GM19468 (cell line): Measurements from ENCODE around the gene ZNF652.
"Not testable (repeated sequence)": the region's sequence is repeated elsewhere in the genome, so short reads cannot be mapped to it uniquely, and the experiment has no call there.

Experiments used
- ATAC-seq: cut with Tn5 transposase; IDR thresholded peaks from one replicate; pipeline ENCODE4 v1.9.1; 2021; ENCODE audit warnings: mild to moderate bottlenecking, moderate library complexity, moderate number of reproducible peaks; ENCODE audit not compliant: unreplicated experiment; ENCODE audit errors: extremely low read depth

ZNF652 gene

DNA sequence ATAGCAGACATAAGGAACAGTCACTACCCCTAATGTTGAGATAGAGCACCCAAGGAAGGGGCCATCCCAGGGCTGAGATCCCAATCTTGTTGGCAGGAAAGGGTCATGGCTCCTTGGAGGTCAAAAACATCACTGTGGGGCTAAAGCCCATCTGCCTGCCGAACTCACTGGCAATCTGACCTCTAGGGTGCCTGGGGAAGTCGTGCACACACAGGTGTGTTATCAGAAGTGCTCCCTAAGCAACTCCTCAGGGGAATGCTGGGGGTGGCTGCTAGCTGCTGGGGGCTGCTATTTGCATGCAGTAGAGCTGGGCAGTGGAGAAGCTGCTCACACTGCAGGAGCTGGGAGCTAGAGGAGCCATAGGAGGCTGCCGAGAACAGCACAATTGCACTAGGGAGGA lies 84.0 kb downstream of the ZNF652 start:
- ATAC-seq: no peak

DNA sequence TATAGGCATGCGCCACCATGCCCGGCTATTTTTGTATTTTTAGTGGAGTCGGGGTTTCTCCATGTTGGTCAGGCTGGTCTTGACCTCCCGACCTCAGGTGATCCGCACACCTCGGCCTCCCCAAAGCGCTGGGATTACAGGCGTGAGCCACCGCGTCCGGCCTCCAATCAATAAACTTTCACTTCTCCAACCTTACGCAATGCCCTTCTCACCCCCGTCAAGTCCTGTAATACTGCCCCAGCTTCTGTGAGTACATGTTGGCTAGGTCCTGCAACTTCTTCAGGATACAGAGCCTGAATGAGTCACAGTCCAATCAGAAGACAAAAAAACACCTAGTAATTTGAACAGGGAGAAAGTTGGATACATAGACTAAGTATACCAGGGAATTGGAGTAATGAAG lies 84.4 kb downstream of the ZNF652 start:
- no peak for ATAC-seq

GRCh38 chr17:49275981-49276380 lies 86.1 kb downstream of the ZNF652 start:
- ATAC-seq: not testable (repeated sequence)

DNA sequence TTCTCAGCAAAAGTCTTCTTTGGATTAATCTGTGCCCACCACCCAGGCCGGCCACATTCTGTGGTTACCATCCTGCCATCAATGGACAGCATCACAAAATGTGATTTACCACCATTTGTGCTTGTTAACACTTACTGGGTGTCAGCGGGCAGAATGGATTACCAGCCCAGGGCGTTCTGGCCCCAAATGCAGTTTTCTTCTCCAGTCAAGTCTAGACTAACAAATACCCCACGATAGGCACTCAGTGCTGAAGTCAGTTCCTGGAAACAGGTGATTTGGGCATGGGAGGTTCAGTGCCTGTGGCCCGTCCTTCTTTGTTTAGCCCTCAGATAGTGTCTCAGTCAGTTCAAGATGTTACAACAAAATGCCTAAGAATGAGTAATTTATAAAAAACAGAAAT lies 92.7 kb downstream of the ZNF652 start:
- ATAC-seq: no peak

- ATAC-seq: no peak
Measured at GRCh38 chr17:49267912-49268311, 94.1 kb downstream of the ZNF652 start.

DNA sequence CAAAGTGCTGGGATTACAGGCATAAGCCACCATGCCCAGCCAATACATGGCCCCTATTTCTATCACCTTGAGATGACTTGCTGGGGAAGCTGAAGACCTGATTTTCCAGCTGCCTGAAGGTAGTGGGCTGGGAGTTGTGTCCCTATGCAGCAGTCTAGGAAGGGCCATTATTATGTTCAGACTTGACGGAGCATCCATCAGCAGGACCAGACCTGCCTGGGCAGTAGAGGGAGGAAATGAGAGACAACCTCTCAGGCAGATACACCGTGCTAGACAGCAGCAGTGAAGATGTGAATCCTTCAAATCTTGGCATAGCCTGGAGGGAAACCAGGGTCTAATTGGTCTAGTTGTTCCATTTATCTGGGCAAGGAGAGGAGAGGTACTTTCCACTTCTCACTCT lies 95.8 kb downstream of the ZNF652 start:
- no peak for ATAC-seq

DNA sequence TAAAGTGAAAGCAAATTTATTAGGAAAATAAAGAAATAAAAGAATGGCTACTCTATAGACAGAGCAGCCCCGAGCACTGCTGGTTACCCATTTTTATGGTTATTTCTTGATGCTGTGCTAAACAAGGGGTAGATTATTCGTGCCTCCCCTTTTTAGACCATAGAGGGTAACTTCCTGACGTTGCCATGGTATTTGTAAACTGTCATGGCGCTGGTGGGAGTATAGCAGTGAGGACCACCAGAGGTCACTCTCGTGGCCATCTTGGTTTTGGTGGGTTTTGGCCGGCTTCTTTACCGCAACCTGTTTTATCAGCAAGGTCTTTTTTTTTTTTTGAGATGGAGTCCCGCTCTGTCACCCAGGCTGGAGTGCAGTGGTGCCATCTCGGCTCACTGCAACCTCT lies 100.5 kb downstream of the ZNF652 start:
- ATAC-seq: not testable (repeated sequence)

GRCh38 chr17:49260817-49261291 lies 101.2 kb downstream of the ZNF652 start:
- ATAC-seq: no peak

DNA sequence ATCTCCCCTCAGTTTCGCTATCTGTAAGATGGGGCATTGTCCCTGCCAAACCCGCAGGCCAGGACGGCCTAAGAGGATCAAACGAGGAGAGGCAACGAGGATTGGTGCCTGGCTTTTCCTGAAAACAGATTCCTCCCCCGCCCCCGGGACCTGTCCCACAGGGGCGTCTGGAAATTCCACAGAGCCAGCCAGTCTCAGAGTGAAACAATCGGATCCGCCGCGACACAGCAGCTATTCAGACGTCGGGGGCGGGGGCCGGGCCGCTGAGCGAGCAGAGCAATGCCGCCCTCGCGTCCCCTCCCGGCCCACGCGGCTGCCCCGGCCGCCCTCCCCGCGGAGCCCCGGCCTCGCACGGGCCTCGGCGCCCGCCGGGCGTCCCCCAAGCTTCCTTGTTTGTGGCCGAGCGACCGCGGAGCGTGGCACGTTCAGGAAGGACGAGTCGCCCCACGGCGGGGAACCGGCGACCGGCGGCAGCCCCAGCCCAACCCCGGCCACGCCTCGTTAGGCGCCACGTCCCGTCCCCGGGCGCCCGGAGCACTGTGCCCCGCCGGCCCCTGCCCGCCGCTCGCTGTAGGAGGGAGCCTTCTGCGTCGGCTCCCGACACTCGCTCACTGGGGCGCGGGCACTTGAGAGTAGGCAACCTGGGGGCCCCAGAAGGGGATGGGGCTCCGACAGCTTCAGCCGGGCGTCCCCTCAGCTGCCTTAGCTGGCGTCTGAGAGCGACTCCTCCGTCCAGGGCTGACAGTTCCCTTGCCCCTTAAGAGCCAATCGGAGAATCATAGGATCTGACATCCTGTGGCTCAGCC lies 101.8 kb downstream of the ZNF652 start:
- no peak for ATAC-seq

DNA sequence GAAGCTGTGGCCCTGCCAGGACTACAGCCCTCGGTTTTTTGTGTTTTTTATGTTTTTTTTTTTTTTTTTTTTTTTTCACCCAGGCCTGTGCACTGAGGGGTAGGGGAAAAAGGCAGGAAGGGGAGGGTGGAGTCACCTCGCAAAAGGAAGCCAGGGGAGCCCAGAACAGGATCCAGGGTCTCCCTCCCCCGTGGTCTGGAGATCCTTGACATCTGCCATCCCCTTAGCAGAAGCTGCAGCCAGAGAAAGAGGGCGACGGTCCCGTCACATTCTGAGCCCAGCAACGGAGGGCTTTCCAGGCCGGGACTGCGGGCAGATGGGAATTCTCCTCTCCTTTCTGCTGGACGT lies 102.4 kb downstream of the ZNF652 start:
- no peak for ATAC-seq

DNA sequence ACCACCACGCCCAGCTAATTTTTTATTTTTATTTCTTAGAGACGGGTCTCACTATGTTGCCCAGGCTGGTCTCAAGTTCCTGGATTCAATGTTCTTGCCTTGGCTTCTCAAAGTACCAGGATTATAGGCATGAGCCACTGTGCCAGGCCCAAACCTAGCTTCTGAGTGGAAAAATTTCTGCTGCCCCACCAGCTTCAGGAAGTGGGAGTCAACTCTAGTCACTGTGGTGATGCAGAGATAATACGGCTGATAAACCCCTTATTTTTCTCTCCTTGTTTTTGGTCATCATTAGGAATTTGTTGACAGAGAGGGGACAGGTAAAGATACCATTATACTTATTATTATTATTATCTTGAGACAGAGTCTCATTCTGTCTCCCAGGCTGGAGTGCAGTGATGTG lies 103.7 kb downstream of the ZNF652 start:
- ATAC-seq: no peak

DNA sequence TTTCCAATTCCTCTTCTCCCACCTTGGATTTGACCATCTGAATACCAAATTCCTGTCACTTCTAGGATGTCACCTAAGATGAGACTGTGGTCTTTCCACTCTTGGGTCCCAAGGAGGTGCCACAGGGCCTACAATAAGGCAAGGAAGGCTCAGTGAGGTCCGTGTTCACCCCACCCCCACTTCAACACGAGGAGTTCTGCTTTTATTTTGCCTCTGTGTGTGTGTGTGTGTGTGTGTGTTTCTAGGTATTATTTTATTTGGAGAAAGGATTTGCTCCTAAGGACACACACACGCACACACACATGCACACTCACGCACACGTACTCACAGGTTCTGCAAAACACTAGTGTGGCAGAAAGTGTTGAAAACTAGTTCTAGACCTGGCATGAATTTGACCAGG lies 106.9 kb downstream of the ZNF652 start:
- ATAC-seq: no peak

- no peak for ATAC-seq
Measured at GRCh38 chr17:49254066-49254465, 108.0 kb downstream of the ZNF652 start.

DNA sequence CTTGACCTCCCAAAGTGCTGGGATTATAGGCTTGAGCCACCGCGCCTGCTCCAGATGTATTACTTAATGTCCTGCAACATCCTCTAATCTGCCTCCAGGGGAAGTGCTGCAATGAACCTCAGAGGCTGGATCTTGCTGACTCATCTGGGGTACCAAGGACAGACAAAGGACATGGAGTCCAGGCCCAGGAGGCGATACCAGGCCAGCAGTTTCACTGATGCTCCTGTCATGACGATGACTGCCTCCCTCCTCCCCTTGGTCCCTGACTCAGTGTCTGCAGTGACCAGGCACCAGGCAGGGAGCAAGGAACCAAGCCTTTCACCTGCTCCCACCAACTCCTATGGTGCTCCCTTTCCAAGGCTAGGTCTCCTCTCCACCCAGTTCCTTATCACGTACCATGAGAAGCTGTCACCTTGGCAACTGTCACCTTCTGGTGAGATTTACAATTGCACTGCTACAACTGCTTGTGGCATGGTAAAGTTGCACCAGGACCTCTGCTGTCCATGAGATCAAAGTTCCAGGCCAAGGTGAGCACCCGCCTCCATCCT lies 109.8 kb downstream of the ZNF652 start:
- ATAC-seq: no peak

- ATAC-seq: no peak
Measured at GRCh38 chr17:49249890-49250522, 112.0 kb downstream of the ZNF652 start.

- ATAC-seq: no peak
Measured at GRCh38 chr17:49249292-49249794, 112.7 kb downstream of the ZNF652 start.

- ATAC-seq: no peak
Measured at GRCh38 chr17:49247944-49248343, 114.1 kb downstream of the ZNF652 start.

GRCh38 chr17:49244839-49245238 lies 117.2 kb downstream of the ZNF652 start:
- no peak for ATAC-seq
